SU-DHL-6 (cell line): Measurements from ENCODE around the gene USP10.

ENCODE experiments used
- H2AFZ ChIP-seq: fragments of 200-600 bp; sonication (generic); 2 replicates; pipeline ENCODE4 v1.6.1; 2014; ENCODE audit warnings: low read depth, mild to moderate bottlenecking, moderate library complexity, mixed read lengths, antibody characterized with exemption, low read length; ENCODE audit not compliant: severe bottlenecking
- H3F3A ChIP-seq: fragments of 200-600 bp; shearing (Covaris generic); 2 replicates; pipeline ENCODE4 v1.6.0; 2016; ENCODE audit warnings: antibody characterized with exemption, mild to moderate bottlenecking; ENCODE audit not compliant: insufficient read depth
- H3K27ac ChIP-seq: fragments of 200-600 bp; sonication (generic); 2 replicates; pipeline ENCODE4 v1.5.1; 2016; ENCODE audit warnings: low read depth, mild to moderate bottlenecking, low read length, moderate library complexity, mixed read lengths
- H3K27me3 ChIP-seq: fragments of 200-600 bp; sonication (generic), shearing (Covaris generic); 2 replicates; pipeline ENCODE4 v1.6.0; 2014; ENCODE audit warnings: mild to moderate bottlenecking, low read length
- H3K36me3 ChIP-seq: fragments of 200-600 bp; sonication (generic); 2 replicates; pipeline ENCODE4 v1.6.1; 2014; ENCODE audit warnings: mild to moderate bottlenecking, low read length, mixed read lengths
- H3K4me2 ChIP-seq: fragments of 300-600, 200-600 bp; shearing (Covaris generic), sonication (generic); 2 replicates; pipeline ENCODE4 v1.6.0; 2014; ENCODE audit warnings: low read length, low read depth, mild to moderate bottlenecking; ENCODE audit not compliant: poor library complexity, severe bottlenecking
- H3K4me3 ChIP-seq: fragments of 200-600 bp; sonication (generic); 2 replicates; pipeline ENCODE4 v1.5.1; 2014; ENCODE audit warnings: antibody characterized with exemption, low read length, mild to moderate bottlenecking, mixed read lengths; ENCODE audit not compliant: insufficient read depth, poor library complexity, severe bottlenecking
- H3K79me2 ChIP-seq: fragments of 200-600 bp; sonication (generic); 2 replicates; pipeline ENCODE4 v1.6.1; 2014; ENCODE audit warnings: mild to moderate bottlenecking, low read length, moderate library complexity; ENCODE audit not compliant: insufficient read depth
- H3K9ac ChIP-seq: fragments of 200-600 bp; sonication (generic); 2 replicates; pipeline ENCODE4 v1.7.0; 2014; ENCODE audit warnings: mild to moderate bottlenecking, low read length
- H3K9me2 ChIP-seq: fragments of 200-600 bp; sonication (generic); replicated peaks from 2 replicates; pipeline ENCODE4 v1.6.1; 2014; ENCODE audit warnings: low read length; ENCODE audit not compliant: insufficient read depth
- H3K9me3 ChIP-seq: fragments of 200-600 bp; sonication (generic); 2 replicates; pipeline ENCODE4 v1.6.1; 2014; ENCODE audit warnings: low read length, mixed read lengths; ENCODE audit not compliant: insufficient read depth
- H4K20me1 ChIP-seq: fragments of 200-600 bp; sonication (generic); 2 replicates; pipeline ENCODE4 v1.6.1; 2014; ENCODE audit warnings: low read depth, mild to moderate bottlenecking, antibody characterized with exemption, low read length, moderate library complexity, mixed read lengths
- EZH2phosphoT487 ChIP-seq: fragments of 200-600 bp; sonication (generic), shearing (Covaris generic); conservative IDR thresholded peaks from 2 replicates; pipeline ENCODE4 v1.6.1; 2018; ENCODE audit warnings: mild to moderate bottlenecking, antibody characterized with exemption, low read length, moderate library complexity, mixed read lengths
- TF ChIP-seq, protein P1 (sequence below): fragments of 200-600 bp; sonication (generic); IDR thresholded peaks from one replicate; pipeline ENCODE4 v1.5.1; 2017; ENCODE audit warnings: antibody characterized with exemption, mild to moderate bottlenecking, low read length, moderate library complexity; ENCODE audit not compliant: insufficient read depth, poor library complexity, severe bottlenecking

The USP10 gene

GRCh38 chr16:84700446-84701300 lies 873 bp downstream of the USP10 start:
- peak overlapping the region; percentile 91 for H3K9ac ChIP-seq
- peak overlapping the region; percentile 93 for H3K4me3 ChIP-seq
- no peaks in the 10 kb centered on the region for H3K9me3 ChIP-seq
- peak overlapping the region; percentile 45 for H3K27ac ChIP-seq
- peaks cover 58% of the 10 kb centered on the region for H3K79me2 ChIP-seq
- H4K20me1 ChIP-seq: peaks cover 31% of the 10 kb centered on the region
- H3K36me3 ChIP-seq: no peaks in the 10 kb centered on the region
- no peaks in the 10 kb centered on the region for H3K9me2 ChIP-seq
- no peak overlapping the region for H2AFZ ChIP-seq
- H3K27me3 ChIP-seq: no peaks in the 10 kb centered on the region
- no peaks in the 10 kb centered on the region for H3F3A ChIP-seq
- TF ChIP-seq, protein P1, sequence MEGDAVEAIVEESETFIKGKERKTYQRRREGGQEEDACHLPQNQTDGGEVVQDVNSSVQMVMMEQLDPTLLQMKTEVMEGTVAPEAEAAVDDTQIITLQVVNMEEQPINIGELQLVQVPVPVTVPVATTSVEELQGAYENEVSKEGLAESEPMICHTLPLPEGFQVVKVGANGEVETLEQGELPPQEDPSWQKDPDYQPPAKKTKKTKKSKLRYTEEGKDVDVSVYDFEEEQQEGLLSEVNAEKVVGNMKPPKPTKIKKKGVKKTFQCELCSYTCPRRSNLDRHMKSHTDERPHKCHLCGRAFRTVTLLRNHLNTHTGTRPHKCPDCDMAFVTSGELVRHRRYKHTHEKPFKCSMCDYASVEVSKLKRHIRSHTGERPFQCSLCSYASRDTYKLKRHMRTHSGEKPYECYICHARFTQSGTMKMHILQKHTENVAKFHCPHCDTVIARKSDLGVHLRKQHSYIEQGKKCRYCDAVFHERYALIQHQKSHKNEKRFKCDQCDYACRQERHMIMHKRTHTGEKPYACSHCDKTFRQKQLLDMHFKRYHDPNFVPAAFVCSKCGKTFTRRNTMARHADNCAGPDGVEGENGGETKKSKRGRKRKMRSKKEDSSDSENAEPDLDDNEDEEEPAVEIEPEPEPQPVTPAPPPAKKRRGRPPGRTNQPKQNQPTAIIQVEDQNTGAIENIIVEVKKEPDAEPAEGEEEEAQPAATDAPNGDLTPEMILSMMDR: no peak
- TF ChIP-seq EZH2phosphoT487: no peak
- peak overlapping the region; percentile 99 for H3K4me2 ChIP-seq

DNA sequence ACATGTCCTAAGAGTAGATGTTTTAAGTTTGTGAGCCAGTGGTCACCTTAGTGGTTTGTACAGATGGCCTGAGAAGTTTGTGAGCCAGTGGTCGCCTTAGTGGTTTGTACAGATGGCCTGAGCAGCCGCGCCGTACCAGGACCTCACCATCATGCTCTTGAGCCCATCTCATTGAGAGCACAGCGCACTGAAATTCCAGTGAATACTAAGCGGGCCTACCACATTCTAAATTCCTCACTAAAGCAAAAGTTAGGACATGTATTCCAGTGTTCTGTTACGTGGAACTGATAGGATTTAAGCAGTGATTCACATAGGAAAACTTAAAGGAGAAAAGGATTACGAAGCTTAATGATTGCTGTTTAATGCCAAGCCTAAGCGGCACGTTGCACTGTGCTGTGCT lies 3.9 kb downstream of the USP10 start:
- H3K36me3 ChIP-seq: 0 out of 2 replicates have a peak, but pooled peaks cover 4% of the 10 kb centered on the region
- H3F3A ChIP-seq: no peaks in the 10 kb centered on the region
- peaks cover 88% of the 10 kb centered on the region for H3K79me2 ChIP-seq
- TF ChIP-seq EZH2phosphoT487: no peak
- TF ChIP-seq, protein P1: no peak
- no peaks in the 10 kb centered on the region for H3K9me3 ChIP-seq
- no peak overlapping the region for H2AFZ ChIP-seq
- H3K4me2 ChIP-seq: peak overlapping the region; percentile 29
- no peak overlapping the region for H3K4me3 ChIP-seq
- no peak overlapping the region for H3K27ac ChIP-seq
- no peaks in the 10 kb centered on the region for H3K9me2 ChIP-seq
- no peaks in the 10 kb centered on the region for H3K27me3 ChIP-seq
- peaks cover 46% of the 10 kb centered on the region for H4K20me1 ChIP-seq
- no peak overlapping the region for H3K9ac ChIP-seq

GRCh38 chr16:84704253-84704652 lies 4.5 kb downstream of the USP10 start:
- Histone ChIP-seq H3K36me3 (0 out of 2 replicates have a peak, but pooled peaks cover 4% of the 10 kb centered on the region), H3K4me3 (no peak overlapping the region), H3K79me2 (peaks cover 94% of the 10 kb centered on the region), H3K9me2 (no peaks in the 10 kb centered on the region), H3F3A (no peaks in the 10 kb centered on the region), H3K9me3 (no peaks in the 10 kb centered on the region), H2AFZ (no peak overlapping the region), H3K27me3 (no peaks in the 10 kb centered on the region), H4K20me1 (peaks cover 51% of the 10 kb centered on the region), H3K9ac (no peak overlapping the region), H3K4me2 (no peak overlapping the region), H3K27ac (no peak overlapping the region)
- TF ChIP-seq EZH2phosphoT487: no peak
- TF ChIP-seq, protein P1: no peak
